GM12878 (cell line): ENCODE measurements around the gene PITPNM1. TPM values are rescaled to one million over a fixed set of nuclear protein-coding genes. Genes with fewer than 3 reads are reported as not detected.
A peak's percentile ranks its signal among the peaks of the same experiment; 100 is the strongest.

ENCODE experiments used
- ATAC-seq: fragments of 200-7000 bp; cut with Tn5 transposase; 3 replicates; pipeline ENCODE4 v1.9.1; 2020; ENCODE audit warnings: mild to moderate bottlenecking, moderate library complexity
- BruUV-seq: library from RNA; stranded (reverse); fragments of 400-500 nt; replicated peaks from 2 replicates; lab custom pipeline; 2021; lab: Mats Ljungman, UMichigan
- CTCF ChIA-PET: fragments of 300-600 bp; sonication (Branson Sonifier 250); formaldehyde crosslinking; extraction: SDS; loops from one replicate; lab custom pipeline; 2021; ENCODE audit warnings: inconsistent platforms; lab: Yijun Ruan, JAX
- POLR2A ChIA-PET: fragments of 350-600 bp; formaldehyde crosslinking; extraction: SDS; loops from one replicate; lab custom pipeline; 2021; ENCODE audit warnings: inconsistent platforms; lab: Charles Lee
- RAD21 ChIA-PET: fragments of 300-600 bp; sonication (Branson Sonifier 250); formaldehyde crosslinking; loops from one replicate; lab custom pipeline; 2023; ENCODE audit warnings: antibody characterized with exemption; ENCODE audit not compliant: unreplicated experiment; lab: Charles Lee
- SMC1A ChIA-PET: fragments of 300-600 bp; sonication (Branson Sonifier 250); formaldehyde crosslinking; loops from one replicate; lab custom pipeline; 2023; ENCODE audit not compliant: unreplicated experiment, uncharacterized antibody; lab: Charles Lee
- DNase-seq: peaks from one replicate; pipeline ENCODE4 v3.0.0-alpha.2; 2011; ENCODE audit warnings: low read depth, low spot score
- FAIRE-seq: peaks from 3 replicates; lab custom pipeline; 2011; peaks lifted over from hg19 to GRCh38; lab: Jason Lieb, UNC
- H2AFZ ChIP-seq: 2 replicates; pipeline ENCODE4 v1.6.0; 2011; ENCODE audit warnings: low read depth, low read length, control low read depth; ENCODE audit not compliant: control insufficient read depth
- H3K27ac ChIP-seq: 2 replicates; pipeline ENCODE4 v1.5.1; 2011; ENCODE audit warnings: control low read depth; ENCODE audit not compliant: control insufficient read depth, insufficient read depth
- H3K27me3 ChIP-seq, 2 experiments: replicated peaks in 1 of 2; 2 replicates each; pipeline versions ENCODE4 v1.6.0 to v1.6.1; 2011; ENCODE audit warnings: low read length in 1 of 2; ENCODE audit not compliant: control insufficient read depth in 2 of 2, insufficient read depth in 2 of 2
- H3K36me3 ChIP-seq, 2 experiments: 2 replicates each; pipeline ENCODE4 v1.5.1; 2011; ENCODE audit warnings: low read length in 1 of 2; ENCODE audit not compliant: control insufficient read depth in 2 of 2, insufficient read depth in 2 of 2
- H3K4me1 ChIP-seq: 2 replicates; pipeline ENCODE4 v1.6.1; 2011; ENCODE audit warnings: mild to moderate bottlenecking, low read length, moderate library complexity, mixed read lengths; ENCODE audit not compliant: control insufficient read depth, insufficient read depth
- H3K4me2 ChIP-seq: 2 replicates; pipeline ENCODE4 v1.6.0; 2011; ENCODE audit warnings: control low read depth; ENCODE audit not compliant: control insufficient read depth, insufficient read depth
- H3K4me3 ChIP-seq: fragments of 200-600 bp; sonication (generic); 2 replicates; pipeline ENCODE4 v1.5.1; 2016
- H3K79me2 ChIP-seq: 2 replicates; pipeline ENCODE4 v1.6.0; 2011; ENCODE audit warnings: low read length; ENCODE audit not compliant: control insufficient read depth, insufficient read depth
- H3K9ac ChIP-seq: 2 replicates; pipeline ENCODE4 v1.8.0; 2011; ENCODE audit warnings: low read length, control low read depth, mixed read lengths; ENCODE audit not compliant: control insufficient read depth, insufficient read depth
- H3K9me3 ChIP-seq: replicated peaks from 3 replicates; pipeline ENCODE4 v1.5.1; 2011; ENCODE audit warnings: mild to moderate bottlenecking, low read length; ENCODE audit not compliant: control insufficient read depth, insufficient read depth
- H4K20me1 ChIP-seq: 2 replicates; pipeline ENCODE4 v1.6.0; 2011; ENCODE audit not compliant: control insufficient read depth, insufficient read depth
- HDAC6 ChIP-seq: fragments of 200-600 bp; sonication (generic); IDR thresholded peaks from one replicate; pipeline ENCODE4 v1.8.0; 2017; ENCODE audit warnings: antibody characterized with exemption; ENCODE audit not compliant: unreplicated experiment
- IKZF2 ChIP-seq, 2 experiments: fragments of 450-650 bp; IDR thresholded peaks; 2 replicates each; pipeline ENCODE4 v1.6.1; 2017; ENCODE audit warnings: mild to moderate bottlenecking in 2 of 2, moderate library complexity in 2 of 2
- KAT2A ChIP-seq: conservative IDR thresholded peaks from 2 replicates; pipeline ENCODE4 v1.6.1; 2011; ENCODE audit warnings: low read depth, low read length; ENCODE audit not compliant: control insufficient read depth
- MEF2A ChIP-seq: IDR thresholded peaks from 2 replicates; pipeline ENCODE4 v1.6.1; 2011; ENCODE audit warnings: low read depth, mild to moderate bottlenecking, low read length, moderate library complexity; ENCODE audit not compliant: insufficient read depth
- RB1 ChIP-seq: fragments of 450-650 bp; formaldehyde crosslinking; IDR thresholded peaks from 2 replicates; pipeline ENCODE4 v1.6.1; 2017; ENCODE audit warnings: mild to moderate bottlenecking, borderline replicate concordance
- RBBP5 ChIP-seq: fragments of 200-600 bp; sonication (generic); conservative IDR thresholded peaks from 2 replicates; pipeline ENCODE4 v1.6.1; 2016
- RELA ChIP-seq: fragments of 450-650 bp; IDR thresholded peaks from 2 replicates; pipeline ENCODE4 v1.8.0; 2014; ENCODE audit warnings: borderline replicate concordance; ENCODE audit not compliant: partially characterized antibody
- SIN3A ChIP-seq: IDR thresholded peaks from 2 replicates; pipeline ENCODE4 v1.6.1; 2012; ENCODE audit warnings: low read depth, low read length, improper control_type of control experiment
- SP1 ChIP-seq: IDR thresholded peaks from one replicate; pipeline ENCODE4 v1.6.1; 2011; ENCODE audit warnings: low read depth, low read length
- SREBF1 ChIP-seq: IDR thresholded peaks from 2 replicates; pipeline ENCODE4 v1.6.1; 2012; ENCODE audit warnings: mild to moderate bottlenecking, low read length
- SRF ChIP-seq, 2 experiments: IDR thresholded peaks; 2 replicates each; pipeline ENCODE4 v1.6.1; 2011; ENCODE audit warnings: low read depth in 2 of 2, low read length in 2 of 2, mild to moderate bottlenecking in 1 of 2, moderate library complexity in 1 of 2
- ZNF207 ChIP-seq: fragments of 450-650 bp; IDR thresholded peaks from 2 replicates; pipeline ENCODE4 v1.6.1; 2014; ENCODE audit warnings: antibody characterized with exemption, mild to moderate bottlenecking, borderline replicate concordance
- ZSCAN29 ChIP-seq: fragments of 450-650 bp; IDR thresholded peaks from 2 replicates; pipeline ENCODE4 v1.6.1; 2017; ENCODE audit warnings: mild to moderate bottlenecking, moderate library complexity
- WGBS: methylation state at CpG from one replicate; pipeline ENCODE4 v1.1.6; 2016; ENCODE audit warnings: low lambda C conversion rate; ENCODE audit not compliant: insufficient replicate concordance, insufficient coverage; ENCODE audit errors: missing lambda C conversion rate; 5-methylcytosine and 5-hydroxymethylcytosine counted together
- in situ Hi-C: fragments of 300-500 bp; cut with MboI; formaldehyde crosslinking; loops from 9 replicates; pipeline ENCODE4 v1.14.3; 2018; ENCODE audit warnings: mixed read lengths
- intact Hi-C: fragments of 100-400 bp; cut with micrococcal nuclease; formaldehyde crosslinking; loops from one replicate; pipeline ENCODE4 v1.14.2; 2022; ENCODE audit not compliant: unreplicated experiment
- polyA plus RNA-seq, 11 experiments: library from polyadenylated mRNA; depleted of rRNA in 4 of 11; unstranded in 6 of 11; stranded (reverse) in 5 of 11; fragments of >200 nt; fragmentation: Nextera tagmentation in 4 of 11; fragmentation: Illumina TruSeq in 1 of 11; extraction: Ambion mirVana in 4 of 11; extraction: Trizol in 1 of 11; gene quantifications; 1 replicate in 1 of 11; 2 replicates in 10 of 11; pipeline versions ENCODE4 v1.2.1 to v1.2.3, GENCODE V29; 2011 to 2016; ENCODE audit warnings: inconsistent platforms in 2 of 11, missing spikeins in 2 of 11, low read depth in 1 of 11
- total RNA-seq, 4 experiments: library from RNA; depleted of rRNA in 3 of 4; stranded (reverse); fragments of >200 nt in 3 of 4; fragmentation: Illumina TruSeq in 1 of 4; extraction: Trizol in 1 of 4; gene quantifications; 2 replicates each; pipeline versions ENCODE4 v1.2.1 to v1.2.3, GENCODE V29; 2013 to 2021
- TF ChIP-seq, protein P1 (sequence below): fragments of 450-650 bp; formaldehyde crosslinking; IDR thresholded peaks from 2 replicates; pipeline ENCODE4 v1.5.0; 2022; ENCODE audit warnings: mild to moderate bottlenecking, missing genetic modification characterization
- TF ChIP-seq, protein P2 (sequence below): fragments of 450-650 bp; IDR thresholded peaks from 2 replicates; pipeline ENCODE4 v1.6.1; 2016; ENCODE audit warnings: mild to moderate bottlenecking

PITPNM1 gene
- total and polyA plus RNA-seq, 10 of the 15 experiments (the other 5 are each of a cell fraction or from before 2014, with no cell fraction given) = 0.11 to 56.8 (median 16.5) TPM

DNA sequence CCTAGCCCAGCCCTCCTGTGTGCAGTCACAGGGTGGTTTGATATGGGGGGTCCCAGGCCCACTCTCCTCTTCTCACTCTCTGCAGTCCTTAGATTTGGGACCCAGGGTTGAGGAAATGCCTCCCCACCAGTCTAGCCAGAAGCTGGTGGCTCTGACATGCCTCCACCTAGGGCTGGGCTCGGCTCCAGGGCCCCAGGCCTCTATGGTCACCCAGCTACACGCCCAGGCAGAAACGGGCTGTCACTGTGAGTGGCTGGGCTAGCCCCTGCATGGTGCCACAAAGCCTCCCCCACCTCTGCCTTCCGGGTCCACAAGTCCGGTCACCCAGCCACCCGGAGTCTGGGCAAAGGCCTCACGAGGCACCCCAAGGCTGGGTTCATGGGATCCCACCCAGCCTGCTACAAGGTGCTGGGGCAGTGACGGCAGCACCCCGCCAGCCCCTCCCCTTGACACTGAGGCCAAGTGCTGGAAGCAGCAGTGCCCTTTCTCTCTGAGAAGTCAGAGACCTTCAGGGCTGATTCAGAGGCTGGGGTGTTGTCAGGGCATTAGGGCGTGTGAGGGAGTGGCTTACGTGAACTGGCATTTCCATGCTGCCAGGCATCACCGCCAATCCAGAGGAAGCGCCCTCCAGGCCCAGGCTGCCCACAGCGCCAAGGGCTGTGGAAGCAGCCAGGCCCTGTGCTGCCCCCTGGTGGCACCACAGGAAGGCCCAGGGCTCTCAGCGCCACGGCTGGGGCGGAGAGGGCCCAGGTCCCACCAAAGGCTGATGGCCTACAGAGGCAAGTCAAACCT lies 638 bp upstream of the PITPNM1 start:
- SMC1A ChIA-PET = interaction anchor here (0.6 to 4.3 kb wide), 11 partner anchors 19 to 152 kb away, joined by 3 to 23 read pairs (median 4); partner anchors contain the start of genes PPP1CA, PTPRCAP and RAD9A
- FAIRE-seq = peak; percentile 38
- no peak for TF ChIP-seq SREBF1
- peak; percentile 40 for TF ChIP-seq SP1
- TF ChIP-seq, protein P1, sequence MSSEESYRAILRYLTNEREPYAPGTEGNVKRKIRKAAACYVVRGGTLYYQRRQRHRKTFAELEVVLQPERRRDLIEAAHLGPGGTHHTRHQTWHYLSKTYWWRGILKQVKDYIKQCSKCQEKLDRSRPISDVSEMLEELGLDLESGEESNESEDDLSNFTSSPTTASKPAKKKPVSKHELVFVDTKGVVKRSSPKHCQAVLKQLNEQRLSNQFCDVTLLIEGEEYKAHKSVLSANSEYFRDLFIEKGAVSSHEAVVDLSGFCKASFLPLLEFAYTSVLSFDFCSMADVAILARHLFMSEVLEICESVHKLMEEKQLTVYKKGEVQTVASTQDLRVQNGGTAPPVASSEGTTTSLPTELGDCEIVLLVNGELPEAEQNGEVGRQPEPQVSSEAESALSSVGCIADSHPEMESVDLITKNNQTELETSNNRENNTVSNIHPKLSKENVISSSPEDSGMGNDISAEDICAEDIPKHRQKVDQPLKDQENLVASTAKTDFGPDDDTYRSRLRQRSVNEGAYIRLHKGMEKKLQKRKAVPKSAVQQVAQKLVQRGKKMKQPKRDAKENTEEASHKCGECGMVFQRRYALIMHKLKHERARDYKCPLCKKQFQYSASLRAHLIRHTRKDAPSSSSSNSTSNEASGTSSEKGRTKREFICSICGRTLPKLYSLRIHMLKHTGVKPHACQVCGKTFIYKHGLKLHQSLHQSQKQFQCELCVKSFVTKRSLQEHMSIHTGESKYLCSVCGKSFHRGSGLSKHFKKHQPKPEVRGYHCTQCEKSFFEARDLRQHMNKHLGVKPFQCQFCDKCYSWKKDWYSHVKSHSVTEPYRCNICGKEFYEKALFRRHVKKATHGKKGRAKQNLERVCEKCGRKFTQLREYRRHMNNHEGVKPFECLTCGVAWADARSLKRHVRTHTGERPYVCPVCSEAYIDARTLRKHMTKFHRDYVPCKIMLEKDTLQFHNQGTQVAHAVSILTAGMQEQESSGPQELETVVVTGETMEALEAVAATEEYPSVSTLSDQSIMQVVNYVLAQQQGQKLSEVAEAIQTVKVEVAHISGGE (CRISPR knock-in tag) = no peak
- TF ChIP-seq SRF (IDR thresholded peaks at IDR 0.05; ENCODE audit: low read depth in 2 of 2, low read length in 2 of 2) = peak in 1 of 2 experiments; percentile 45; a peak in 1 of 4 replicates
- peak; percentile 83 for TF ChIP-seq ZNF207
- TF ChIP-seq KAT2A = no peak
- TF ChIP-seq, protein P2, sequence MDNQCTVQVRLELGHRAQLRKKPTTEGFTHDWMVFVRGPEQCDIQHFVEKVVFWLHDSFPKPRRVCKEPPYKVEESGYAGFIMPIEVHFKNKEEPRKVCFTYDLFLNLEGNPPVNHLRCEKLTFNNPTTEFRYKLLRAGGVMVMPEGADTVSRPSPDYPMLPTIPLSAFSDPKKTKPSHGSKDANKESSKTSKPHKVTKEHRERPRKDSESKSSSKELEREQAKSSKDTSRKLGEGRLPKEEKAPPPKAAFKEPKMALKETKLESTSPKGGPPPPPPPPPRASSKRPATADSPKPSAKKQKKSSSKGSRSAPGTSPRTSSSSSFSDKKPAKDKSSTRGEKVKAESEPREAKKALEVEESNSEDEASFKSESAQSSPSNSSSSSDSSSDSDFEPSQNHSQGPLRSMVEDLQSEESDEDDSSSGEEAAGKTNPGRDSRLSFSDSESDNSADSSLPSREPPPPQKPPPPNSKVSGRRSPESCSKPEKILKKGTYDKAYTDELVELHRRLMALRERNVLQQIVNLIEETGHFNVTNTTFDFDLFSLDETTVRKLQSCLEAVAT = peak; percentile 92; the same call in 1 of the 2 replicates
- TF ChIP-seq HDAC6 = no peak
- peak; percentile 71 to 84 for TF ChIP-seq IKZF2 (IDR thresholded peaks at IDR 0.05)
- no peak; the same call in 1 of the 2 replicates for TF ChIP-seq SIN3A
- TF ChIP-seq MEF2A = peak; percentile 35; the same call in 1 of the 2 replicates
- TF ChIP-seq RELA = peak; percentile 60
- no peak for TF ChIP-seq ZSCAN29
- TF ChIP-seq RB1 = peak; percentile 87; the same call in 1 of the 2 replicates
- no peak for TF ChIP-seq RBBP5

More for the DNA sequence above, 638 bp upstream of the PITPNM1 start:
- Histone ChIP-seq H3K4me1 (peaks cover 27% of the 10 kb centered on the region), H3K27me3 (no peaks in the 10 kb centered on the region), H3K4me3 (peak overlapping the region; percentile 94), H3K36me3 (peaks cover 0 to 3% of the 10 kb centered on the region in 2 experiments; a peak in 2 of 4 replicates), H3K9me3 (no peaks in the 10 kb centered on the region), H4K20me1 (no peaks in the 10 kb centered on the region), H3K4me2 (peak overlapping the region; percentile 99), H3K79me2 (peaks cover 32% of the 10 kb centered on the region), H3K9ac (peak overlapping the region; percentile 55), H2AFZ (peak overlapping the region; percentile 67), H3K27ac (peak overlapping the region; percentile 82)
- in situ Hi-C loops = no loop called here
- no TSS peak for BruUV-seq
- ATAC-seq = peak; percentile 70
- peak; percentile 72 for DNase-seq
- 1% methylated on average over 17 of the region's 17 CpGs for WGBS
- CTCF ChIA-PET = interaction anchor here (0.6 to 2.9 kb wide), 17 partner anchors 13 to 160 kb away, joined by 3 to 30 read pairs (median 3); partner anchors contain the start of genes POLD4, PPP1CA and TBC1D10C
- RAD21 ChIA-PET = interaction anchor here (0.7 to 2.8 kb wide), 18 partner anchors 17 to 154 kb away, joined by 3 to 19 read pairs (median 3); partner anchors contain the start of genes AIP, POLD4, PPP1CA and PTPRCAP
- POLR2A ChIA-PET = interaction anchor here (0.8 to 2.3 kb wide), 6 partner anchors 20 to 152 kb away, joined by 3 to 14 read pairs (median 4); partner anchors contain the start of genes POLD4, PPP1CA, TBC1D10C and TMEM134
- intact Hi-C loops = loop anchor here (1.0 to 5.0 kb wide), 7 partner anchors 19 to 149 kb away; partner anchors contain the start of genes PPP1CA and PTPRCAP
